Activated CD4-positive, alpha-beta T cell treated with anti-CD3 and anti-CD28 coated beads, Interleukin-2, amount 10 ng/mL, durations not matched to agents 7 days and 5 days (primary cell): ENCODE results near the gene ADPRHL1. TPM values are rescaled to one million over a fixed set of nuclear protein-coding genes. Genes with fewer than 3 reads are reported as not detected.

ENCODE experiments used
- CTCF ChIA-PET: fragments of 350-600 bp; sonication (Branson Sonifier 250); formaldehyde crosslinking; loops from one replicate; lab custom pipeline; 2021; ENCODE audit warnings: antibody characterized with exemption; lab: Charles Lee
- POLR2A ChIA-PET: fragments of 350-600 bp; sonication (Branson Sonifier 250); formaldehyde crosslinking; loops from one replicate; lab custom pipeline; 2021; ENCODE audit warnings: antibody characterized with exemption; lab: Charles Lee
- DNase-seq: peaks from one replicate; pipeline ENCODE4 v3.0.0-alpha.2; 2020
- H3K27ac Mint-ChIP-seq: one replicate; pipeline ENCODE4 v1.8.0; 2021; ENCODE audit warnings: mild to moderate bottlenecking, moderate library complexity, mixed read lengths
- H3K27me3 Mint-ChIP-seq: one replicate; pipeline ENCODE4 v1.8.0; 2021; ENCODE audit warnings: mixed read lengths
- H3K36me3 Mint-ChIP-seq: one replicate; pipeline ENCODE4 v1.8.0; 2021; ENCODE audit warnings: low read depth, mixed read lengths
- H3K4me1 Mint-ChIP-seq: one replicate; pipeline ENCODE4 v1.8.0; 2021; ENCODE audit warnings: mixed read lengths
- H3K4me3 Mint-ChIP-seq: one replicate; pipeline ENCODE4 v1.8.0; 2021; ENCODE audit warnings: mild to moderate bottlenecking, moderate library complexity, mixed read lengths
- H3K9me3 Mint-ChIP-seq: one replicate; pipeline ENCODE4 v1.8.0; 2021; ENCODE audit warnings: mixed read lengths
- total RNA-seq, 2 experiments: library from RNA; stranded (reverse); gene quantifications; one replicate each; pipeline ENCODE4 v1.2.3, GENCODE V29; 2021

Gene ADPRHL1
- total RNA-seq, 2 experiments from 2014 or later = 1.00 to 1.4 TPM

- peak overlapping the region; percentile 86 for H3K4me3 Mint-ChIP-seq
- DNase-seq = peak; percentile 42
- H3K27ac Mint-ChIP-seq = peak overlapping the region; percentile 92
- CTCF ChIA-PET = interaction anchor here (1.3 to 1.6 kb wide), 2 partner anchors 9 to 22 kb away, joined by 5 to 6 read pairs; no protein-coding TSS in a partner anchor
- H3K27me3 Mint-ChIP-seq = no peaks in the 10 kb centered on the region
- H3K9me3 Mint-ChIP-seq = no peaks in the 10 kb centered on the region
- POLR2A ChIA-PET = interaction anchor here (0.7 kb wide), 1 partner anchor 583 kb away, joined by 3 read pairs; no protein-coding TSS in a partner anchor
- peaks cover 58% of the 10 kb centered on the region for H3K4me1 Mint-ChIP-seq
- peaks cover 3% of the 10 kb centered on the region for H3K36me3 Mint-ChIP-seq
Observed at GRCh38 chr13:113489549-113490495, 36.5 kb upstream of the ADPRHL1 start.

GRCh38 chr13:113489171-113489548, 35.9 kb upstream of the ADPRHL1 start:
- Mint-ChIP-seq H3K36me3 (peaks cover under 1% of the 10 kb centered on the region), H3K27ac (no peak overlapping the region), H3K9me3 (no peaks in the 10 kb centered on the region), H3K4me3 (peak overlapping the region; percentile 86), H3K4me1 (peaks cover 52% of the 10 kb centered on the region), H3K27me3 (no peaks in the 10 kb centered on the region)
- ChIA-PET POLR2A (no interaction called here), CTCF (interaction anchor here (1.2 to 1.6 kb wide), 3 partner anchors 8 to 24 kb away, joined by 5 to 6 read pairs (median 6); no protein-coding TSS in a partner anchor)
- no peak for DNase-seq

GRCh38 chr13:113488283-113488682, 35.0 kb upstream of the ADPRHL1 start:
- no peak overlapping the region for H3K4me3 Mint-ChIP-seq
- POLR2A ChIA-PET = interaction anchor here (0.6 kb wide), 1 partner anchor 21 kb away, joined by 3 read pairs; no protein-coding TSS in a partner anchor
- no peaks in the 10 kb centered on the region for H3K27me3 Mint-ChIP-seq
- H3K9me3 Mint-ChIP-seq = no peaks in the 10 kb centered on the region
- CTCF ChIA-PET = interaction anchor here (1.2 kb wide), 1 partner anchor 23 kb away, joined by 6 read pairs; no protein-coding TSS in a partner anchor
- DNase-seq = no peak
- no peak overlapping the region for H3K27ac Mint-ChIP-seq
- no peaks in the 10 kb centered on the region for H3K36me3 Mint-ChIP-seq
- H3K4me1 Mint-ChIP-seq = peaks cover 45% of the 10 kb centered on the region

GRCh38 chr13:113486698-113487097, 33.4 kb upstream of the ADPRHL1 start:
- H3K27me3 Mint-ChIP-seq = no peaks in the 10 kb centered on the region
- H3K36me3 Mint-ChIP-seq = no peaks in the 10 kb centered on the region
- H3K9me3 Mint-ChIP-seq = no peaks in the 10 kb centered on the region
- no peak overlapping the region for H3K4me3 Mint-ChIP-seq
- DNase-seq = no peak
- CTCF ChIA-PET = no interaction called here
- POLR2A ChIA-PET = no interaction called here
- no peak overlapping the region for H3K27ac Mint-ChIP-seq
- H3K4me1 Mint-ChIP-seq = peaks cover 35% of the 10 kb centered on the region

- DNase-seq = no peak
- Mint-ChIP-seq H3K36me3 (no peaks in the 10 kb centered on the region), H3K27ac (no peak overlapping the region), H3K4me1 (peaks cover 33% of the 10 kb centered on the region), H3K27me3 (no peaks in the 10 kb centered on the region), H3K4me3 (no peak overlapping the region), H3K9me3 (no peaks in the 10 kb centered on the region)
- CTCF ChIA-PET = no interaction called here
- POLR2A ChIA-PET = no interaction called here
Observed at GRCh38 chr13:113485545-113485944, 32.3 kb upstream of the ADPRHL1 start.

- no peak overlapping the region for H3K27ac Mint-ChIP-seq
- ChIA-PET CTCF (interaction anchor here (0.6 to 1.3 kb wide), 2 partner anchors 25 to 296 kb away, joined by 3 to 5 read pairs; no protein-coding TSS in a partner anchor), POLR2A (no interaction called here)
- no peak overlapping the region for H3K4me3 Mint-ChIP-seq
- no peaks in the 10 kb centered on the region for H3K9me3 Mint-ChIP-seq
- peaks cover 8% of the 10 kb centered on the region for H3K36me3 Mint-ChIP-seq
- no peak for DNase-seq
- H3K4me1 Mint-ChIP-seq = peaks cover 19% of the 10 kb centered on the region
- no peaks in the 10 kb centered on the region for H3K27me3 Mint-ChIP-seq
Observed at GRCh38 chr13:113483504-113484293, 30.4 kb upstream of the ADPRHL1 start.

- Mint-ChIP-seq H3K27me3 (no peaks in the 10 kb centered on the region), H3K27ac (no peak overlapping the region), H3K4me1 (peaks cover 13% of the 10 kb centered on the region), H3K9me3 (no peaks in the 10 kb centered on the region), H3K4me3 (no peak overlapping the region), H3K36me3 (peaks cover 9% of the 10 kb centered on the region)
- DNase-seq = no peak
- POLR2A ChIA-PET = no interaction called here
- CTCF ChIA-PET = interaction anchor here (1.3 kb wide), 1 partner anchor 25 kb away, joined by 5 read pairs; no protein-coding TSS in a partner anchor
Observed at GRCh38 chr13:113483081-113483480, 29.8 kb upstream of the ADPRHL1 start.

- ChIA-PET CTCF (no interaction called here), POLR2A (no interaction called here)
- no peaks in the 10 kb centered on the region for H3K9me3 Mint-ChIP-seq
- no peak overlapping the region for H3K4me3 Mint-ChIP-seq
- H3K27me3 Mint-ChIP-seq = no peaks in the 10 kb centered on the region
- DNase-seq = no peak
- peaks cover 2% of the 10 kb centered on the region for H3K4me1 Mint-ChIP-seq
- no peak overlapping the region for H3K27ac Mint-ChIP-seq
- H3K36me3 Mint-ChIP-seq = peaks cover 24% of the 10 kb centered on the region
Observed at GRCh38 chr13:113479179-113479578, 25.9 kb upstream of the ADPRHL1 start.

GRCh38 chr13:113477724-113478123, 24.4 kb upstream of the ADPRHL1 start:
- H3K36me3 Mint-ChIP-seq = peaks cover 27% of the 10 kb centered on the region
- H3K27ac Mint-ChIP-seq = no peak overlapping the region
- no peaks in the 10 kb centered on the region for H3K4me1 Mint-ChIP-seq
- H3K9me3 Mint-ChIP-seq = no peaks in the 10 kb centered on the region
- CTCF ChIA-PET = interaction anchor here (0.7 kb wide), 1 partner anchor 405 kb away, joined by 3 read pairs; no protein-coding TSS in a partner anchor
- DNase-seq = no peak
- POLR2A ChIA-PET = no interaction called here
- no peak overlapping the region for H3K4me3 Mint-ChIP-seq
- no peaks in the 10 kb centered on the region for H3K27me3 Mint-ChIP-seq

GRCh38 chr13:113476811-113477210, 23.5 kb upstream of the ADPRHL1 start:
- ChIA-PET POLR2A (no interaction called here), CTCF (interaction anchor here (0.7 kb wide), 1 partner anchor 404 kb away, joined by 3 read pairs; no protein-coding TSS in a partner anchor)
- Mint-ChIP-seq H3K9me3 (no peaks in the 10 kb centered on the region), H3K27ac (no peak overlapping the region), H3K4me3 (no peak overlapping the region), H3K27me3 (no peaks in the 10 kb centered on the region), H3K4me1 (no peaks in the 10 kb centered on the region), H3K36me3 (peaks cover 27% of the 10 kb centered on the region)
- no peak for DNase-seq

- ChIA-PET CTCF (no interaction called here), POLR2A (no interaction called here)
- H3K4me1 Mint-ChIP-seq = no peaks in the 10 kb centered on the region
- DNase-seq = no peak
- H3K27ac Mint-ChIP-seq = no peak overlapping the region
- no peaks in the 10 kb centered on the region for H3K9me3 Mint-ChIP-seq
- H3K27me3 Mint-ChIP-seq = no peaks in the 10 kb centered on the region
- peaks cover 33% of the 10 kb centered on the region for H3K36me3 Mint-ChIP-seq
- H3K4me3 Mint-ChIP-seq = no peak overlapping the region
Observed at GRCh38 chr13:113475911-113476310, 22.6 kb upstream of the ADPRHL1 start.

- Mint-ChIP-seq H3K9me3 (no peaks in the 10 kb centered on the region), H3K27ac (no peak overlapping the region), H3K4me3 (no peak overlapping the region), H3K36me3 (peaks cover 33% of the 10 kb centered on the region), H3K4me1 (no peaks in the 10 kb centered on the region), H3K27me3 (no peaks in the 10 kb centered on the region)
- DNase-seq = no peak
- POLR2A ChIA-PET = no interaction called here
- CTCF ChIA-PET = no interaction called here
Observed at GRCh38 chr13:113475280-113475679, 22.0 kb upstream of the ADPRHL1 start.
